Activated naive CD8-positive, alpha-beta T cell (primary cell): Measurements from ENCODE around the gene BICD2.

Experiments used
- H3K27ac Mint-ChIP-seq: one replicate; pipeline ENCODE4 v1.8.0; 2021; ENCODE audit warnings: mixed read lengths
- H3K27me3 Mint-ChIP-seq: one replicate; pipeline ENCODE4 v1.8.0; 2021; ENCODE audit warnings: mixed read lengths
- H3K36me3 Mint-ChIP-seq: one replicate; pipeline ENCODE4 v1.8.0; 2021; ENCODE audit warnings: mixed read lengths
- H3K4me1 Mint-ChIP-seq: one replicate; pipeline ENCODE4 v1.8.0; 2021; ENCODE audit warnings: low read depth, mixed read lengths
- H3K4me3 Mint-ChIP-seq: one replicate; pipeline ENCODE4 v1.8.0; 2021; ENCODE audit warnings: mild to moderate bottlenecking, mixed read lengths
- H3K9me3 Mint-ChIP-seq: one replicate; pipeline ENCODE4 v1.8.0; 2021; ENCODE audit warnings: low read depth, mixed read lengths

The BICD2 gene

GRCh38 chr9:92746567-92747458, 17.8 kb downstream of the BICD2 start:
- no peak overlapping the region for H3K27ac Mint-ChIP-seq
- H3K4me1 Mint-ChIP-seq = peaks cover 70% of the 10 kb centered on the region
- peaks cover 4% of the 10 kb centered on the region for H3K36me3 Mint-ChIP-seq
- H3K9me3 Mint-ChIP-seq = no peaks in the 10 kb centered on the region
- no peaks in the 10 kb centered on the region for H3K27me3 Mint-ChIP-seq
- H3K4me3 Mint-ChIP-seq = no peak overlapping the region

- Mint-ChIP-seq H3K36me3 (peaks cover 2% of the 10 kb centered on the region), H3K9me3 (no peaks in the 10 kb centered on the region), H3K27me3 (no peaks in the 10 kb centered on the region), H3K4me1 (peaks cover 73% of the 10 kb centered on the region), H3K27ac (no peak overlapping the region), H3K4me3 (no peak overlapping the region)
These were observed 18.8 kb downstream of the BICD2 start for GRCh38 chr9:92745881-92746280.

- Mint-ChIP-seq H3K4me1 (peaks cover 75% of the 10 kb centered on the region), H3K27me3 (no peaks in the 10 kb centered on the region), H3K27ac (peak overlapping the region; percentile 13), H3K36me3 (no peaks in the 10 kb centered on the region), H3K9me3 (no peaks in the 10 kb centered on the region), H3K4me3 (no peak overlapping the region)
These were observed 19.3 kb downstream of the BICD2 start for GRCh38 chr9:92745331-92745730.

GRCh38 chr9:92740969-92741368, 23.7 kb downstream of the BICD2 start:
- no peaks in the 10 kb centered on the region for H3K27me3 Mint-ChIP-seq
- H3K4me1 Mint-ChIP-seq = peaks cover 85% of the 10 kb centered on the region
- no peak overlapping the region for H3K4me3 Mint-ChIP-seq
- no peaks in the 10 kb centered on the region for H3K36me3 Mint-ChIP-seq
- no peaks in the 10 kb centered on the region for H3K9me3 Mint-ChIP-seq
- no peak overlapping the region for H3K27ac Mint-ChIP-seq

- Mint-ChIP-seq H3K36me3 (no peaks in the 10 kb centered on the region), H3K9me3 (no peaks in the 10 kb centered on the region), H3K4me3 (peak overlapping the region; percentile 14), H3K27me3 (no peaks in the 10 kb centered on the region), H3K27ac (peak overlapping the region; percentile 18), H3K4me1 (peaks cover 82% of the 10 kb centered on the region)
These were observed 24.1 kb downstream of the BICD2 start for GRCh38 chr9:92740446-92740961.

GRCh38 chr9:92740009-92740408, 24.6 kb downstream of the BICD2 start:
- Mint-ChIP-seq H3K4me3 (peak overlapping the region; percentile 14), H3K4me1 (peaks cover 83% of the 10 kb centered on the region), H3K9me3 (no peaks in the 10 kb centered on the region)

GRCh38 chr9:92739346-92739970, 25.2 kb downstream of the BICD2 start:
- no peak overlapping the region for H3K4me3 Mint-ChIP-seq
- H3K4me1 Mint-ChIP-seq = peaks cover 79% of the 10 kb centered on the region
- no peak overlapping the region for H3K27ac Mint-ChIP-seq
- H3K27me3 Mint-ChIP-seq = no peaks in the 10 kb centered on the region
- H3K36me3 Mint-ChIP-seq = no peaks in the 10 kb centered on the region
- no peaks in the 10 kb centered on the region for H3K9me3 Mint-ChIP-seq

More at GRCh38 chr9:92740009-92740408, 24.6 kb downstream of the BICD2 start:
- Mint-ChIP-seq H3K36me3 (no peaks in the 10 kb centered on the region), H3K27me3 (no peaks in the 10 kb centered on the region), H3K27ac (peak overlapping the region; percentile 18)

GRCh38 chr9:92738661-92739081, 26.0 kb downstream of the BICD2 start:
- Mint-ChIP-seq H3K36me3 (no peaks in the 10 kb centered on the region), H3K27ac (no peak overlapping the region), H3K27me3 (no peaks in the 10 kb centered on the region), H3K4me1 (peaks cover 74% of the 10 kb centered on the region), H3K4me3 (no peak overlapping the region), H3K9me3 (no peaks in the 10 kb centered on the region)

GRCh38 chr9:92737611-92738299, 26.9 kb downstream of the BICD2 start:
- no peak overlapping the region for H3K4me3 Mint-ChIP-seq
- H3K27ac Mint-ChIP-seq = no peak overlapping the region
- peaks cover 2% of the 10 kb centered on the region for H3K36me3 Mint-ChIP-seq
- H3K27me3 Mint-ChIP-seq = no peaks in the 10 kb centered on the region
- H3K9me3 Mint-ChIP-seq = no peaks in the 10 kb centered on the region
- peaks cover 70% of the 10 kb centered on the region for H3K4me1 Mint-ChIP-seq

GRCh38 chr9:92737216-92737606, 27.4 kb downstream of the BICD2 start:
- no peak overlapping the region for H3K27ac Mint-ChIP-seq
- H3K27me3 Mint-ChIP-seq = no peaks in the 10 kb centered on the region
- H3K9me3 Mint-ChIP-seq = no peaks in the 10 kb centered on the region
- peaks cover 2% of the 10 kb centered on the region for H3K36me3 Mint-ChIP-seq
- H3K4me3 Mint-ChIP-seq = no peak overlapping the region
- H3K4me1 Mint-ChIP-seq = peaks cover 68% of the 10 kb centered on the region

GRCh38 chr9:92736563-92737215, 27.9 kb downstream of the BICD2 start:
- Mint-ChIP-seq H3K36me3 (peaks cover 2% of the 10 kb centered on the region), H3K4me3 (no peak overlapping the region), H3K27me3 (no peaks in the 10 kb centered on the region), H3K27ac (peak overlapping the region; percentile 10), H3K4me1 (peaks cover 66% of the 10 kb centered on the region), H3K9me3 (no peaks in the 10 kb centered on the region)

- Mint-ChIP-seq H3K4me3 (no peak overlapping the region), H3K27ac (no peak overlapping the region), H3K36me3 (peaks cover 2% of the 10 kb centered on the region), H3K9me3 (no peaks in the 10 kb centered on the region), H3K4me1 (peaks cover 60% of the 10 kb centered on the region), H3K27me3 (no peaks in the 10 kb centered on the region)
These were observed 28.7 kb downstream of the BICD2 start for GRCh38 chr9:92735636-92736562.

- Mint-ChIP-seq H3K27ac (no peak overlapping the region), H3K36me3 (peaks cover 2% of the 10 kb centered on the region), H3K4me3 (no peak overlapping the region), H3K27me3 (no peaks in the 10 kb centered on the region), H3K4me1 (peaks cover 55% of the 10 kb centered on the region), H3K9me3 (no peaks in the 10 kb centered on the region)
These were observed 29.6 kb downstream of the BICD2 start for GRCh38 chr9:92734931-92735635.
